B cell (primary cell): ENCODE measurements around the gene C1QTNF6.

Source experiments
- EZH2 ChIP-seq: IDR thresholded peaks from 2 replicates; pipeline ENCODE4 v1.6.1; 2012; ENCODE audit warnings: borderline replicate concordance, low read depth, mild to moderate bottlenecking, moderate library complexity, low read length; ENCODE audit not compliant: insufficient read depth, poor library complexity, severe bottlenecking
- TF ChIP-seq, protein P1 (sequence below): fragments of 200-600 bp; IDR thresholded peaks from one replicate; pipeline ENCODE4 v1.8.0; 2022; ENCODE audit warnings: antibody characterized with exemption, mild to moderate bottlenecking

DNA sequence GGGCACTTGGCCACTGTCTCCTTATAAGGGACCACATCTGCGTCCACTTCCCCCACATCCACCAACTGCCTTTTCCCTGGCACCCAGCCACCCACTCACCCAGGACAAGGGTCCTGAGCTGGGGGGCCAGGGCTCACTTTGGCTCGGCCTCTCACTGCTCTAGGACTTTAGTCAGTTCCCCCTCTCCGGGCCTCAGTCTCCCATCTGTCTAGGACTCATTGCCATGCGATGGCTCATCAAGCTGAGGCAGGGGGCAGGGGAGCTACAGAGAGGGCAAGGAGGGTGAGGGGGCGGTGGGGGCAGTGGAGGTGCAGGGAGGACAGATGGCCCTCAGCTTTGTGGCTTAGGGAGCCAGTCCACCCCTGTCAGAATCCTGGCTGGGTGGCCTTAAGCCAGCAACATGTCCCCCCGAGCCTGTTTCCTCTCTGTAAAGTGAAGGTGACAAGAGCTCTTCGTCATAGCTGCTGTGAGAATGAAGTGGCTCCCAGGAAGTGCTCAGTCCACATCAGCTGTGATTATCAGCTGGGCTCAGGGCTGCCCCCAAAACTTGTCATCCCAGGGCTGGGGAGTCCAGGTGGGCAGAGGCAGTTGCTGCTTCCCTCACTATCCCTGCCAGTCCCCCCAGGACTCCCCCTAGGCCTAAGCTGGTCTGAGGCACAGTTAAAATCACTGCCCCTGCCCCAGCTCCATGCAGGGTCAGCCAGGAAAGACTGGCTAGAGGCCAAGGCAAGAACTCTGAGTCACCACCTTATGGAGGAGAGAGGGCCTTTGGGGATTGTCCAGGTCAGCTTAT, 41.2 kb upstream of the C1QTNF6 start:
- TF ChIP-seq, protein P1, sequence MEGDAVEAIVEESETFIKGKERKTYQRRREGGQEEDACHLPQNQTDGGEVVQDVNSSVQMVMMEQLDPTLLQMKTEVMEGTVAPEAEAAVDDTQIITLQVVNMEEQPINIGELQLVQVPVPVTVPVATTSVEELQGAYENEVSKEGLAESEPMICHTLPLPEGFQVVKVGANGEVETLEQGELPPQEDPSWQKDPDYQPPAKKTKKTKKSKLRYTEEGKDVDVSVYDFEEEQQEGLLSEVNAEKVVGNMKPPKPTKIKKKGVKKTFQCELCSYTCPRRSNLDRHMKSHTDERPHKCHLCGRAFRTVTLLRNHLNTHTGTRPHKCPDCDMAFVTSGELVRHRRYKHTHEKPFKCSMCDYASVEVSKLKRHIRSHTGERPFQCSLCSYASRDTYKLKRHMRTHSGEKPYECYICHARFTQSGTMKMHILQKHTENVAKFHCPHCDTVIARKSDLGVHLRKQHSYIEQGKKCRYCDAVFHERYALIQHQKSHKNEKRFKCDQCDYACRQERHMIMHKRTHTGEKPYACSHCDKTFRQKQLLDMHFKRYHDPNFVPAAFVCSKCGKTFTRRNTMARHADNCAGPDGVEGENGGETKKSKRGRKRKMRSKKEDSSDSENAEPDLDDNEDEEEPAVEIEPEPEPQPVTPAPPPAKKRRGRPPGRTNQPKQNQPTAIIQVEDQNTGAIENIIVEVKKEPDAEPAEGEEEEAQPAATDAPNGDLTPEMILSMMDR: no peak
- TF ChIP-seq EZH2: no peak
